Esophagus squamous epithelium (tissue), 4 donors: Measurements from ENCODE around the gene ADAMTS12.

Experiments
- POLR2A ChIP-seq, 4 donors: fragments of 450-650 bp; IDR thresholded peaks; one replicate each; pipeline ENCODE4 v1.6.1; 2017; ENCODE audit warnings: antibody characterized with exemption in 4 of 4, mild to moderate bottlenecking in 4 of 4, moderate library complexity in 3 of 4
- TF ChIP-seq, protein P1 (sequence below), 6 experiments: fragments of 450-650 bp in 4 of 6; fragments of 200-600 bp in 2 of 6; sonication (generic) in 2 of 6; IDR thresholded peaks; one replicate each; pipeline ENCODE4 v1.5.1; 2016 to 2019; ENCODE audit warnings: antibody characterized with exemption in 6 of 6, mild to moderate bottlenecking in 4 of 6, moderate library complexity in 4 of 6

DNA sequence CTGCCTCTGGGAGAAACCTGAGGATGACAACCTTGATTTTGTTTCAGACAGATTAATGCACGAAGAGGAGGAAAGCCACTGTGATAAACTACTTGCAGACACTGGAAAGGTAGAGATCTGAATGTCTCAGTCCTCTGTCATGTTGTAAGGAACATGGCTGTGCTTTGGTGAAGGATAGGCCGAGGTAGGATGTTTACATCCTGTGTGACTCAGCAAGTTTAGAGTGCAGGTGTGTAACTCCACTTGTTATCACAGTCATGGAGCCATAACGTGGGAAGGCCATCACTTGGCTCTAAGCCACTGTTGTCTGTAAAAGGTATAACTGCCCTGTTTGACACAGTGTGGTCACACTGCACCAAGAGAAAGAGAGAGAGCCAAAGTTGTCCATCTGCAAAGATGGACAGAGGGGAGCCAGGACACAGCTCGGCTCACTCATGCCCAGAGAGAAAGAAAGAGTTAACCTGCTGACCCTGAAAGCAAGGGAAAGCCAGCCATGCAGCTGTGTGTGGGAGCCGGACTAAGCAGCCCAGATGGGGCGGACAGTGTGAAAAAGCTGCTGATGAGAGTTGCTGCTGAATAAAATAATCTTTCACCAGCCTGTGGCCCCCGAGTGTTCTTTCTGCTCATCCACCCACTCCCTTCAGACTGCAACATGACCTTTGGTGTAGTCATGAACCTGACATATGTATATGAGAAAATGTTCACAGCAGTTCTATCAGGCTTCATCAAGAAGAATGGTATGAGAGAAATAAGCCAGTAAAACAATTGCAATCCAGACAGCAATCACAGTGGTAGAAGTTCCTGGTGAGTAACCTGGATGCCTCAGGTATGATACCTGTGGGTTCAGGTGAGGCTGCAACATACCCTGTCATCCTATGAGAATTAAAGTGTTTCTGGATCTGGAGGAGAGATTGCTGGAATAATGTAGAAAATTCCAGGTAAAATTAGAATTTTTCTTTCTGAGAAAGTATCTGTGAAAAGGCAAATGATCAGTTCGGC, 335.2 kb downstream of the ADAMTS12 start:
- TF ChIP-seq, protein P1, sequence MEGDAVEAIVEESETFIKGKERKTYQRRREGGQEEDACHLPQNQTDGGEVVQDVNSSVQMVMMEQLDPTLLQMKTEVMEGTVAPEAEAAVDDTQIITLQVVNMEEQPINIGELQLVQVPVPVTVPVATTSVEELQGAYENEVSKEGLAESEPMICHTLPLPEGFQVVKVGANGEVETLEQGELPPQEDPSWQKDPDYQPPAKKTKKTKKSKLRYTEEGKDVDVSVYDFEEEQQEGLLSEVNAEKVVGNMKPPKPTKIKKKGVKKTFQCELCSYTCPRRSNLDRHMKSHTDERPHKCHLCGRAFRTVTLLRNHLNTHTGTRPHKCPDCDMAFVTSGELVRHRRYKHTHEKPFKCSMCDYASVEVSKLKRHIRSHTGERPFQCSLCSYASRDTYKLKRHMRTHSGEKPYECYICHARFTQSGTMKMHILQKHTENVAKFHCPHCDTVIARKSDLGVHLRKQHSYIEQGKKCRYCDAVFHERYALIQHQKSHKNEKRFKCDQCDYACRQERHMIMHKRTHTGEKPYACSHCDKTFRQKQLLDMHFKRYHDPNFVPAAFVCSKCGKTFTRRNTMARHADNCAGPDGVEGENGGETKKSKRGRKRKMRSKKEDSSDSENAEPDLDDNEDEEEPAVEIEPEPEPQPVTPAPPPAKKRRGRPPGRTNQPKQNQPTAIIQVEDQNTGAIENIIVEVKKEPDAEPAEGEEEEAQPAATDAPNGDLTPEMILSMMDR (IDR thresholded peaks at IDR 0.05): no peak
- TF ChIP-seq POLR2A (IDR thresholded peaks at IDR 0.05): no peak
